ENCODE results near the gene SMIM11.

DNA sequence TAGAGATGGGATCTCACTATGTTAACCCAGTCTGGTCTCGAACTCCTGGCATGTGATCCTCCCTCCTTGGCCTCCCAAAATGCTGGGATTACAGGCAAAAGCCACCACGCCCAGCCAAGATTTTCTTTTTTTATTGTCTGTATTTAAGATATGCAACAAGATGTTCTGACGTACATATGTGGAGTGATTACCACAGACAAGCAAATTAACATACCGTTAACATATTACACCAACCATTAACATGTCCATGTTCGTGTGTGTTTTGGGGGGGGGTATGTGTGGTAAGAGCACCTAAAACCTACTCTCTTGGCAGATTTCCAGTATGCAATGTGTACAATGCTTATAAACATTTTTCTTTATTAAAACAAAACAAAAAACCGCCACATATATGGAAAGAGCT lies 22.1 kb upstream of the SMIM11 start:
- TF ChIP-seq CTCF (IDR thresholded peaks at IDR 0.05; ENCODE audit: insufficient read depth, low read depth, low read length) = no peak
- no peak for TF ChIP-seq EZH2 (IDR thresholded peaks at IDR 0.05; ENCODE audit: insufficient read depth, low read length)

Measured in astrocyte (in vitro differentiated cells and primary cell).